HepG2 (cell line): ENCODE measurements around the gene MAB21L4. TPM values are rescaled to one million over a fixed set of nuclear protein-coding genes. Genes with fewer than 3 reads are reported as not detected.
A peak's percentile ranks its signal among the peaks of the same experiment; 100 is the strongest.

Experiments
- ARHGAP35 ChIP-seq: sonication (generic); formaldehyde crosslinking; IDR thresholded peaks from 2 replicates; pipeline ENCODE4 v1.9.0; 2022; ENCODE audit warnings: mild to moderate bottlenecking, inconsistent platforms, moderate library complexity, missing genetic modification reagents, borderline replicate concordance
- GABPB1 ChIP-seq: IDR thresholded peaks from 2 replicates; pipeline ENCODE4 v1.6.1; 2016; ENCODE audit warnings: mild to moderate bottlenecking, missing genetic modification reagents, moderate library complexity, missing compliant biosample characterization
- HDAC2 ChIP-seq: sonication (generic); formaldehyde crosslinking; IDR thresholded peaks from 2 replicates; pipeline ENCODE4 v1.4.0; 2020; ENCODE audit warnings: missing genetic modification reagents
- HNRNPLL ChIP-seq: fragments of 200-400 bp; formaldehyde crosslinking; IDR thresholded peaks from 2 replicates; pipeline ENCODE4 v1.6.1; 2017; ENCODE audit warnings: mild to moderate bottlenecking, low read depth, low read length; ENCODE audit not compliant: poor library complexity, severe bottlenecking
- MTERF4 ChIP-seq: sonication (generic); formaldehyde crosslinking; IDR thresholded peaks from 2 replicates; pipeline ENCODE4 v1.8.0; 2023; ENCODE audit warnings: mild to moderate bottlenecking, missing genetic modification reagents
- NCOA2 ChIP-seq: sonication (generic); formaldehyde crosslinking; IDR thresholded peaks from 2 replicates; pipeline ENCODE4 v1.8.0; 2022; ENCODE audit warnings: inconsistent platforms
- NFE2L1 ChIP-seq: sonication (generic); formaldehyde crosslinking; IDR thresholded peaks from 2 replicates; pipeline ENCODE4 v1.4.0; 2020; ENCODE audit warnings: missing genetic modification reagents, mild to moderate bottlenecking, borderline replicate concordance
- RCOR2 ChIP-seq: IDR thresholded peaks from 2 replicates; pipeline ENCODE4 v1.6.1; 2016; ENCODE audit warnings: missing biosample characterization, missing genetic modification reagents
- STAT5B ChIP-seq: sonication (generic); formaldehyde crosslinking; IDR thresholded peaks from 2 replicates; pipeline ENCODE4 v1.4.0; 2020; ENCODE audit warnings: missing genetic modification reagents
- TEAD3 ChIP-seq: optimal IDR thresholded peaks from 2 replicates; pipeline ENCODE3; 2016; ENCODE audit warnings: borderline replicate concordance
- TIGD3 ChIP-seq: sonication (generic); formaldehyde crosslinking; IDR thresholded peaks from 2 replicates; pipeline ENCODE4 v1.5.1; 2020; ENCODE audit warnings: mild to moderate bottlenecking, missing genetic modification reagents, borderline replicate concordance
- YEATS4 ChIP-seq: sonication (generic); formaldehyde crosslinking; IDR thresholded peaks from 2 replicates; pipeline ENCODE4 v1.4.0; 2020; ENCODE audit warnings: missing genetic modification reagents, borderline replicate concordance
- ZFP41 ChIP-seq: sonication (generic); formaldehyde crosslinking; IDR thresholded peaks from 2 replicates; pipeline ENCODE4 v1.4.0; 2020; ENCODE audit warnings: mild to moderate bottlenecking, missing genetic modification reagents, borderline replicate concordance
- ZNF205 ChIP-seq: IDR thresholded peaks from 2 replicates; pipeline ENCODE4 v1.6.1; 2018; ENCODE audit warnings: missing biosample characterization, missing genetic modification reagents
- ZNF331 ChIP-seq: sonication (generic); formaldehyde crosslinking; IDR thresholded peaks from 2 replicates; pipeline ENCODE4 v1.4.0; 2020; ENCODE audit warnings: missing genetic modification reagents
- ZNF34 ChIP-seq: sonication (generic); formaldehyde crosslinking; IDR thresholded peaks from 2 replicates; pipeline ENCODE4 v1.4.0; 2020; ENCODE audit warnings: mild to moderate bottlenecking, missing genetic modification reagents, borderline replicate concordance
- ZNF446 ChIP-seq: sonication (generic); formaldehyde crosslinking; IDR thresholded peaks from 2 replicates; pipeline ENCODE4 v1.5.0; 2020; ENCODE audit warnings: mild to moderate bottlenecking, missing genetic modification reagents
- ZNF790 ChIP-seq: sonication (generic); formaldehyde crosslinking; IDR thresholded peaks from 2 replicates; pipeline ENCODE4 v1.8.0; 2022; ENCODE audit warnings: missing genetic modification reagents, mild to moderate bottlenecking, borderline replicate concordance
- ZUFSP ChIP-seq: sonication (generic); formaldehyde crosslinking; IDR thresholded peaks from 2 replicates; pipeline ENCODE4 v1.9.0; 2021; ENCODE audit warnings: missing genetic modification reagents, mild to moderate bottlenecking, borderline replicate concordance
- polyA plus RNA-seq, 8 experiments: library from polyadenylated mRNA; depleted of rRNA in 3 of 8; stranded (reverse) in 7 of 8; unstranded in 1 of 8; fragments of >200 nt; fragmentation: Illumina TruSeq in 4 of 8; extraction: Trizol in 4 of 8; gene quantifications; 2 replicates each; pipeline versions ENCODE4 v1.2.1 to v1.2.3, GENCODE V29; 2011 to 2016; ENCODE audit warnings: low read depth in 4 of 8, missing spikeins in 1 of 8, mixed read lengths in 1 of 8; ENCODE audit not compliant: insufficient read depth in 1 of 8
- total RNA-seq, 5 experiments: library from RNA; depleted of rRNA; stranded (reverse); fragments of >200 nt; fragmentation: Illumina TruSeq; extraction: Trizol; gene quantifications; 2 replicates each; pipeline ENCODE4 v1.2.3, GENCODE V29; 2016; ENCODE audit warnings: low read depth in 1 of 5
- TF ChIP-seq, protein P1 (sequence below): sonication (generic); formaldehyde crosslinking; IDR thresholded peaks from 2 replicates; pipeline ENCODE4 v1.8.0; 2022; ENCODE audit warnings: mild to moderate bottlenecking, missing genetic modification reagents; ENCODE audit not compliant: insufficient replicate concordance
- TF ChIP-seq, protein P2 (sequence below): sonication (generic); formaldehyde crosslinking; IDR thresholded peaks from 2 replicates; pipeline ENCODE4 v1.4.0; 2020; ENCODE audit warnings: missing genetic modification reagents, borderline replicate concordance

The MAB21L4 gene
- total and polyA plus RNA-seq, 2 of the 13 experiments (the other 11 are each of a cell fraction or from before 2014, with no cell fraction given) = 3.0 to 14.0 TPM

DNA sequence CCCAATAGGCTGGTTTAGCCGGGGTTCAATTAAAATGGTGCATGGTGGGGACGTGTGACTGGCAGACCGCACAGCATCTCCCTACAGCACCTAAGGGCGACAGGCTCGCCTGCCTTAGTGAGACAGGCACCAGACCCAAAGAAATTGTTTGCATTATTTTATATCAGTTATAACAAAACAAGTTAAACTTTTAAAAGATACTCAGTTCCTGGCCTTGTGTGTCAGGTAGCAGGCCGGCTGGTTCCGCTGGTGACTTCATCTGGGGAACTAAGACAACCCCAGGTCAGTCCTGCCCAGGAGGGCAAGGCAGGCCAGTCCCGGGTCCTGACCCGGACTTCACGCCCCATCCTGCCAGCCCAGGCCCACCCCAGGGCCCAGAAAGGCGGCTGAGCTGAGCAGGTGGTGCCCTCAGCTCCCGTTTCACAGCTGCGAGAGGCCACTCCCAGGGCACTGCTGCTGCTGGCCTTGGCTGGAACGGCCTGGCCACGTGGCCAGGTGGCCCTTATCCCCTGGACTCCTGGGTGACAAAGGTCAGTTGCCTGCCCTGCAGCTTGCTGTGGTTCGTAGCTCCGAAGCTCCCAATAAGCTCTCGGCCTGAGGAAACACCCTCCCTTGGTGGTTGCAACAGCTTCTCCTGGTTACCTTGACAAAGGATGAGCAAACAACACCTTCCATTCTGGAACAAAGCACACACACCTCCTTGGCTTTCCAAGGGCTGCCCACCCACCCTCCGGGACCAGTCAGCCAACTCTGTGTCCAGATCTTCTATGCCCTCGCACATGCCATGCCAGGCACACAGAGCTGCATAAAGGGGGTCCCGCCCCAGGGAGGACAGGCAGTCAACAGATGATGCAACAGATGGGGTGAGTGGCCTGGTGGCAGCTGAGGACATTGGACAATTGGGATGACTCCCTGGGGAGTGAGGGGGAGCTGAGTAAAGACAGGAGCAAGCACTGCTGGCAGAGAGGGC lies 38.6 kb downstream of the MAB21L4 start (continued):
- peak; percentile 99 for TF ChIP-seq HDAC2 (CRISPR knock-in tag)
- TF ChIP-seq YEATS4 (CRISPR knock-in tag) = peak; percentile 98
- peak; percentile 92; the same call in 1 of the 2 replicates for TF ChIP-seq ARHGAP35 (CRISPR knock-in tag)
- TF ChIP-seq NCOA2 (CRISPR knock-in tag) = peak; percentile 91
- TF ChIP-seq ZNF331 = peak; percentile 96
- TF ChIP-seq ZNF34 (CRISPR knock-in tag) = no peak
- no peak for TF ChIP-seq ZUFSP
- TF ChIP-seq ZNF205 (CRISPR knock-in tag) = 0 out of 2 replicates have a peak, but pooled peaks have one; percentile 66
- TF ChIP-seq ZNF446 (CRISPR knock-in tag) = peak; percentile 74; the same call in 1 of the 2 replicates
- peak; percentile 79; the same call in 1 of the 2 replicates for TF ChIP-seq ZNF790 (CRISPR knock-in tag)
- TF ChIP-seq GABPB1 (CRISPR knock-in tag) = peak; percentile 85
- no peak for TF ChIP-seq NFE2L1 (CRISPR knock-in tag)
- peak; percentile 97; the same call in 1 of the 2 replicates for TF ChIP-seq ZFP41 (CRISPR knock-in tag)
- TF ChIP-seq, protein P1, sequence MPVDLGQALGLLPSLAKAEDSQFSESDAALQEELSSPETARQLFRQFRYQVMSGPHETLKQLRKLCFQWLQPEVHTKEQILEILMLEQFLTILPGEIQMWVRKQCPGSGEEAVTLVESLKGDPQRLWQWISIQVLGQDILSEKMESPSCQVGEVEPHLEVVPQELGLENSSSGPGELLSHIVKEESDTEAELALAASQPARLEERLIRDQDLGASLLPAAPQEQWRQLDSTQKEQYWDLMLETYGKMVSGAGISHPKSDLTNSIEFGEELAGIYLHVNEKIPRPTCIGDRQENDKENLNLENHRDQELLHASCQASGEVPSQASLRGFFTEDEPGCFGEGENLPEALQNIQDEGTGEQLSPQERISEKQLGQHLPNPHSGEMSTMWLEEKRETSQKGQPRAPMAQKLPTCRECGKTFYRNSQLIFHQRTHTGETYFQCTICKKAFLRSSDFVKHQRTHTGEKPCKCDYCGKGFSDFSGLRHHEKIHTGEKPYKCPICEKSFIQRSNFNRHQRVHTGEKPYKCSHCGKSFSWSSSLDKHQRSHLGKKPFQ (CRISPR knock-in tag) = peak; percentile 98
- TF ChIP-seq MTERF4 (CRISPR knock-in tag) = peak; percentile 82
- TF ChIP-seq TEAD3 (CRISPR knock-in tag) = peak; percentile 80
- no peak for TF ChIP-seq HNRNPLL
- TF ChIP-seq, protein P2, sequence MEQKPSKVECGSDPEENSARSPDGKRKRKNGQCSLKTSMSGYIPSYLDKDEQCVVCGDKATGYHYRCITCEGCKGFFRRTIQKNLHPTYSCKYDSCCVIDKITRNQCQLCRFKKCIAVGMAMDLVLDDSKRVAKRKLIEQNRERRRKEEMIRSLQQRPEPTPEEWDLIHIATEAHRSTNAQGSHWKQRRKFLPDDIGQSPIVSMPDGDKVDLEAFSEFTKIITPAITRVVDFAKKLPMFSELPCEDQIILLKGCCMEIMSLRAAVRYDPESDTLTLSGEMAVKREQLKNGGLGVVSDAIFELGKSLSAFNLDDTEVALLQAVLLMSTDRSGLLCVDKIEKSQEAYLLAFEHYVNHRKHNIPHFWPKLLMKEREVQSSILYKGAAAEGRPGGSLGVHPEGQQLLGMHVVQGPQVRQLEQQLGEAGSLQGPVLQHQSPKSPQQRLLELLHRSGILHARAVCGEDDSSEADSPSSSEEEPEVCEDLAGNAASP = peak; percentile 90
- TF ChIP-seq TIGD3 (CRISPR knock-in tag) = peak; percentile 92
- 0 out of 2 replicates have a peak, but pooled peaks have one; percentile 60 for TF ChIP-seq STAT5B (CRISPR knock-in tag)
- TF ChIP-seq RCOR2 (CRISPR knock-in tag) = peak; percentile 72; the same call in 1 of the 2 replicates
